K562 (cell line): ENCODE results near the gene FGGY. TPM values are rescaled to one million over a fixed set of nuclear protein-coding genes. Genes with fewer than 3 reads are reported as not detected.

Source experiments
- ATF2 ChIP-seq: sonication (generic); formaldehyde crosslinking; IDR thresholded peaks from 2 replicates; pipeline ENCODE4 v1.8.1; 2022; ENCODE audit warnings: missing genetic modification reagents
- CBX1 ChIP-seq: sonication (generic); IDR thresholded peaks from 2 replicates; pipeline ENCODE4 v1.6.1; 2016; ENCODE audit warnings: antibody characterized with exemption, low read depth, mild to moderate bottlenecking
- CEBPZ ChIP-seq: fragments of 150-350 bp; IDR thresholded peaks from 2 replicates; pipeline ENCODE4 v1.6.1; 2014; ENCODE audit warnings: low read depth, mild to moderate bottlenecking, low read length, borderline replicate concordance
- CHD4 ChIP-seq: fragments of 200-600 bp; sonication (generic); IDR thresholded peaks from 3 replicates; pipeline ENCODE4 v1.6.1; 2012; ENCODE audit warnings: low read depth, mild to moderate bottlenecking, mixed read lengths, low read length, inconsistent platforms; ENCODE audit not compliant: insufficient read depth, insufficient replicate concordance, poor library complexity, severe bottlenecking
- EZH2 ChIP-seq: IDR thresholded peaks from 2 replicates; pipeline ENCODE4 v1.6.1; 2012; ENCODE audit warnings: low read depth, mild to moderate bottlenecking, inconsistent platforms, low read length, borderline replicate concordance
- GTF2F1 ChIP-seq: IDR thresholded peaks from 2 replicates; pipeline ENCODE4 v1.6.1; 2011; ENCODE audit warnings: low read depth, low read length, improper control_type of control experiment
- ILK ChIP-seq: fragments of 450-650 bp; IDR thresholded peaks from 2 replicates; pipeline ENCODE4 v1.6.1; 2016; ENCODE audit warnings: missing genetic modification characterization, low read depth, mild to moderate bottlenecking, missing compliant biosample characterization, moderate library complexity, borderline replicate concordance
- KDM5B ChIP-seq: fragments of 200-600 bp; sonication (generic); IDR thresholded peaks from 2 replicates; pipeline ENCODE4 v1.6.1; 2012; ENCODE audit warnings: low read depth, mild to moderate bottlenecking, moderate library complexity, low read length, control low read depth, inconsistent platforms; ENCODE audit not compliant: insufficient replicate concordance
- NFIX ChIP-seq: fragments of 250-450 bp; sonication (Bioruptor Pico); IDR thresholded peaks from 2 replicates; pipeline ENCODE4 v1.4.0; 2020; ENCODE audit warnings: low read depth, mild to moderate bottlenecking, moderate library complexity
- POLR3A ChIP-seq: IDR thresholded peaks from 2 replicates; pipeline ENCODE4 v1.6.1; 2011; ENCODE audit warnings: borderline replicate concordance, mild to moderate bottlenecking, moderate library complexity; ENCODE audit not compliant: insufficient read length, insufficient read depth; ENCODE audit errors: extremely low read depth
- RAD21 ChIP-seq, 2 experiments: fragments of 250-450 bp in 1 of 2; fragments of 450-650 bp in 1 of 2; sonication (Bioruptor Pico) in 1 of 2; formaldehyde crosslinking in 1 of 2; IDR thresholded peaks in 1 of 2; conservative IDR thresholded peaks in 1 of 2; 2 replicates each; pipeline versions ENCODE4 v1.4.0 to v1.8.0; 2020 to 2022; ENCODE audit warnings: mild to moderate bottlenecking in 2 of 2, moderate library complexity in 1 of 2
- RHOXF2B ChIP-seq: fragments of 250-450 bp; sonication (Bioruptor Pico); conservative IDR thresholded peaks from 2 replicates; pipeline ENCODE4 v1.5.1; 2021
- SAFB ChIP-seq: fragments of 200-400 bp; formaldehyde crosslinking; IDR thresholded peaks from 2 replicates; pipeline ENCODE4 v1.6.1; 2017; ENCODE audit warnings: low read depth, low read length, borderline replicate concordance
- SIX5 ChIP-seq, 2 experiments: IDR thresholded peaks; 2 replicates each; pipeline ENCODE4 v1.6.1; 2011; ENCODE audit warnings: low read length in 2 of 2, borderline replicate concordance in 1 of 2, low read depth in 1 of 2, mild to moderate bottlenecking in 1 of 2, moderate library complexity in 1 of 2; ENCODE audit not compliant: insufficient read depth in 1 of 2
- SMAD2 ChIP-seq: fragments of 150-350 bp; IDR thresholded peaks from 2 replicates; pipeline ENCODE4 v1.6.1; 2014; ENCODE audit warnings: low read depth, mild to moderate bottlenecking, low read length
- TBP ChIP-seq: optimal IDR thresholded peaks from 2 replicates; pipeline ENCODE3; 2011; ENCODE audit warnings: low read depth, low read length, improper control_type of control experiment
- ZNF12 ChIP-seq: sonication (generic); formaldehyde crosslinking; IDR thresholded peaks from 2 replicates; pipeline ENCODE4 v1.4.0; 2020; ENCODE audit warnings: mild to moderate bottlenecking, missing genetic modification reagents
- polyA plus RNA-seq, 8 experiments: library from polyadenylated mRNA; depleted of rRNA in 4 of 8; stranded (reverse) in 5 of 8; unstranded in 3 of 8; fragments of >200 nt; fragmentation: Nextera tagmentation in 2 of 8; fragmentation: Illumina TruSeq in 1 of 8; extraction: Ambion mirVana in 2 of 8; extraction: Trizol in 1 of 8; gene quantifications; 2 replicates each; pipeline versions ENCODE4 v1.2.1 to v1.2.3, GENCODE V29; 2011 to 2014; ENCODE audit warnings: inconsistent platforms in 1 of 8, missing spikeins in 1 of 8
- total RNA-seq, 7 experiments: library from RNA; depleted of rRNA in 6 of 7; stranded (reverse); fragments of >200 nt in 6 of 7; fragmentation: Illumina TruSeq in 2 of 7; extraction: Trizol in 2 of 7; gene quantifications; 2 replicates each; pipeline versions ENCODE4 v1.2.1 to v1.2.3, GENCODE V29; 2011 to 2021; ENCODE audit warnings: low replicate concordance in 1 of 7
- TF ChIP-seq, protein P1 (sequence below): sonication (generic); formaldehyde crosslinking; IDR thresholded peaks from 2 replicates; pipeline ENCODE4 v1.8.1; 2023; ENCODE audit warnings: mild to moderate bottlenecking, missing genetic modification reagents

Gene FGGY
- total and polyA plus RNA-seq, 9 of the 15 experiments (the other 6 are each of a cell fraction or from before 2014, with no cell fraction given), result 9.7 to 19.2 (median 12.6) TPM

GRCh38 chr1:59446257-59446901 is 149.5 kb downstream of the FGGY start (continued):
- TF ChIP-seq, protein P1, sequence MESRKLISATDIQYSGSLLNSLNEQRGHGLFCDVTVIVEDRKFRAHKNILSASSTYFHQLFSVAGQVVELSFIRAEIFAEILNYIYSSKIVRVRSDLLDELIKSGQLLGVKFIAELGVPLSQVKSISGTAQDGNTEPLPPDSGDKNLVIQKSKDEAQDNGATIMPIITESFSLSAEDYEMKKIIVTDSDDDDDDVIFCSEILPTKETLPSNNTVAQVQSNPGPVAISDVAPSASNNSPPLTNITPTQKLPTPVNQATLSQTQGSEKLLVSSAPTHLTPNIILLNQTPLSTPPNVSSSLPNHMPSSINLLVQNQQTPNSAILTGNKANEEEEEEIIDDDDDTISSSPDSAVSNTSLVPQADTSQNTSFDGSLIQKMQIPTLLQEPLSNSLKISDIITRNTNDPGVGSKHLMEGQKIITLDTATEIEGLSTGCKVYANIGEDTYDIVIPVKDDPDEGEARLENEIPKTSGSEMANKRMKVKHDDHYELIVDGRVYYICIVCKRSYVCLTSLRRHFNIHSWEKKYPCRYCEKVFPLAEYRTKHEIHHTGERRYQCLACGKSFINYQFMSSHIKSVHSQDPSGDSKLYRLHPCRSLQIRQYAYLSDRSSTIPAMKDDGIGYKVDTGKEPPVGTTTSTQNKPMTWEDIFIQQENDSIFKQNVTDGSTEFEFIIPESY (CRISPR knock-in tag), result no peak
- peak; percentile 19 to 37; a peak in 1 of 4 replicates for TF ChIP-seq RAD21 (CRISPR knock-in tag; conservative IDR thresholded peaks at IDR 0.05 in 1 of 2, IDR thresholded peaks at IDR 0.05 in 1 of 2)
- no peak for TF ChIP-seq RHOXF2B (CRISPR knock-in tag)
- no peak for TF ChIP-seq ZNF12 (CRISPR knock-in tag)
- no peak for TF ChIP-seq EZH2
- no peak for TF ChIP-seq SIX5 (IDR thresholded peaks at IDR 0.05; ENCODE audit: borderline replicate concordance in 1 of 2, insufficient read depth in 1 of 2, low read depth in 1 of 2, low read length in 2 of 2)
- TF ChIP-seq SAFB, result no peak
- 0 out of 2 replicates have a peak, but pooled peaks have one; percentile 19 for TF ChIP-seq NFIX (CRISPR knock-in tag)
- no peak for TF ChIP-seq KDM5B
- TF ChIP-seq POLR3A, result no peak
- TF ChIP-seq CBX1, result no peak
- no peak for TF ChIP-seq CEBPZ
- no peak for TF ChIP-seq ILK (tag)
- no peak for TF ChIP-seq SMAD2
- no peak for TF ChIP-seq TBP
- TF ChIP-seq ATF2 (CRISPR knock-in tag), result no peak
- TF ChIP-seq GTF2F1, result no peak
- no peak for TF ChIP-seq CHD4
